SHP77 (cell line): ENCODE results near the gene FGD5.

Experiments used
- DNase-seq, 2 experiments: peaks; one replicate each; lab custom pipeline; 2025; lab: John Stamatoyannopoulos, UW

FGD5 gene

DNA sequence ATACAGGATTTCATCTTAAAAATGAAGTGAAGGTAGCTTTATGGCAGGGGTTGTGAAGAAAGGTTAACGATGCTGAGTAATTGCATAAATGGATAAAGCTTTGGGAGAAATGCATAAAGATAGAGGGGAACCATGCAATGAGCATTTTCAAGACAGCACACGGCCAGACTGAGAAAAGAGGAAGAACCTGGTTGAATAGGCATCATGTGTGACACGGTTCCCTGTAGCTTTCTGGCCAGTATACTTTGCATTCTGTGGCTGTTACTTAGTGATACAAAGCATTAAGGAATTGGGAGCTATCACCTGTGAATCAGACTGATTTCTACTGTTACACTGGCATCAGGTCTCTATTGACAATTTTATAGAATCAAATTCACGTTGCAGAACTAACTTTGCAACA is 161.9 kb downstream of the FGD5 start:
- DNase-seq: no peak
